Activated CD4-positive, CD25-positive, alpha-beta regulatory T cell treated with anti-CD3 and anti-CD28 coated beads, Interleukin-2, amount 50 U/mL, for 16 hours (primary cell): Measurements from ENCODE around the gene SLC7A5.
"Not testable (repeated sequence)": the region's sequence is repeated elsewhere in the genome, so short reads cannot be mapped to it uniquely, and the experiment has no call there.

ENCODE experiments used
- DNase-seq: peaks from one replicate; pipeline ENCODE4 v3.0.0-alpha.2; 2020; ENCODE audit warnings: low read depth, low spot score

The SLC7A5 gene

GRCh38 chr16:87834005-87834667 lies 35.2 kb downstream of the SLC7A5 start:
- no peak for DNase-seq

GRCh38 chr16:87833548-87833947 lies 35.8 kb downstream of the SLC7A5 start:
- no peak for DNase-seq

- no peak for DNase-seq
These were observed 36.4 kb downstream of the SLC7A5 start for GRCh38 chr16:87832741-87833502.

- DNase-seq, result no peak
These were observed 37.2 kb downstream of the SLC7A5 start for GRCh38 chr16:87832137-87832527.

GRCh38 chr16:87831421-87832136 lies 37.7 kb downstream of the SLC7A5 start:
- DNase-seq, result no peak

GRCh38 chr16:87830673-87831420 lies 38.5 kb downstream of the SLC7A5 start:
- DNase-seq, result no peak

- DNase-seq, result no peak
These were observed 39.2 kb downstream of the SLC7A5 start for GRCh38 chr16:87829988-87830672.

GRCh38 chr16:87829622-87829980 lies 39.7 kb downstream of the SLC7A5 start:
- DNase-seq, result no peak

- no peak for DNase-seq
These were observed 40.2 kb downstream of the SLC7A5 start for GRCh38 chr16:87828907-87829621.

- no peak for DNase-seq
These were observed 41.0 kb downstream of the SLC7A5 start for GRCh38 chr16:87828071-87828906.

GRCh38 chr16:87827588-87827915 lies 41.8 kb downstream of the SLC7A5 start:
- not testable (repeated sequence) for DNase-seq

- no peak for DNase-seq
These were observed 42.3 kb downstream of the SLC7A5 start for GRCh38 chr16:87826798-87827587.

- DNase-seq, result not testable (repeated sequence)
These were observed 42.9 kb downstream of the SLC7A5 start for GRCh38 chr16:87826407-87826797.

- DNase-seq, result not testable (repeated sequence)
These were observed 43.5 kb downstream of the SLC7A5 start for GRCh38 chr16:87825842-87826120.

- DNase-seq, result no peak
These were observed 44.1 kb downstream of the SLC7A5 start for GRCh38 chr16:87824991-87825841.

GRCh38 chr16:87824016-87824990 lies 45.0 kb downstream of the SLC7A5 start:
- no peak for DNase-seq
